Natural killer cell (primary cell): ENCODE measurements around the gene SEC22C. TPM values are rescaled to one million over a fixed set of nuclear protein-coding genes. Genes with fewer than 3 reads are reported as not detected.
A peak's percentile ranks its signal among the peaks of the same experiment; 100 is the strongest.
"Not testable (repeated sequence)": the region's sequence is repeated elsewhere in the genome, so short reads cannot be mapped to it uniquely, and the experiment has no call there.

Experiments
- ATAC-seq, 3 donors: fragments of 150-1000 bp in 2 of 3; fragments of 200-7000 bp in 1 of 3; cut with Tn5 transposase; 1 replicate in 1 of 3; 2 replicates in 2 of 3; pipeline ENCODE4 v1.10.0; 2021; ENCODE audit warnings: mild to moderate bottlenecking in 2 of 3, moderate library complexity in 2 of 3
- DNase-seq, 2 donors: peaks; one replicate each; pipeline versions ENCODE4 v3.0.0 to v3.0.0-alpha.2; 2013 to 2021; ENCODE audit warnings: mixed read lengths in 1 of 2
- H3K27ac ChIP-seq: one replicate; pipeline ENCODE4 v1.5.1; 2013; ENCODE audit warnings: mild to moderate bottlenecking, low read length
- H3K27me3 ChIP-seq: one replicate; pipeline ENCODE4 v1.6.1; 2013; ENCODE audit warnings: low read length; ENCODE audit not compliant: control insufficient read depth, insufficient read depth
- H3K36me3 ChIP-seq: one replicate; pipeline ENCODE4 v1.6.1; 2013; ENCODE audit warnings: low read length; ENCODE audit not compliant: control insufficient read depth, insufficient read depth
- H3K4me1 ChIP-seq: one replicate; pipeline ENCODE4 v1.6.1; 2013; ENCODE audit warnings: low read length; ENCODE audit not compliant: control insufficient read depth, insufficient read depth
- H3K4me3 ChIP-seq: one replicate; pipeline ENCODE4 v1.5.1; 2013; ENCODE audit warnings: low read length
- H3K9me3 ChIP-seq: one replicate; pipeline ENCODE4 v1.6.1; 2013; ENCODE audit warnings: low read length; ENCODE audit not compliant: control insufficient read depth, insufficient read depth
- H3K27ac Mint-ChIP-seq, 2 donors: one replicate each; pipeline ENCODE4 v1.8.0; 2022; ENCODE audit warnings: mild to moderate bottlenecking in 2 of 2, mixed read lengths in 2 of 2, moderate library complexity in 1 of 2
- H3K27me3 Mint-ChIP-seq, 2 donors: one replicate each; pipeline ENCODE4 v1.8.0; 2022; ENCODE audit warnings: low read depth in 2 of 2, mixed read lengths in 2 of 2
- H3K36me3 Mint-ChIP-seq: one replicate; pipeline ENCODE4 v1.8.0; 2022; ENCODE audit warnings: mixed read lengths
- H3K4me1 Mint-ChIP-seq, 2 donors: one replicate each; pipeline ENCODE4 v1.8.0; 2022; ENCODE audit warnings: mixed read lengths in 2 of 2
- H3K4me3 Mint-ChIP-seq: one replicate; pipeline ENCODE4 v1.8.0; 2022; ENCODE audit warnings: mild to moderate bottlenecking, moderate library complexity, mixed read lengths
- H3K9me3 Mint-ChIP-seq, 2 donors: one replicate each; pipeline ENCODE4 v1.8.0; 2022; ENCODE audit warnings: mixed read lengths in 2 of 2
- CTCF ChIP-seq: fragments of 200-600 bp; IDR thresholded peaks from one replicate; pipeline ENCODE4 v1.8.0; 2022; ENCODE audit warnings: antibody characterized with exemption
- WGBS: methylation state at CpG from one replicate; pipeline ENCODE4 v1.1.7; 2013; ENCODE audit warnings: missing lambda C conversion rate; ENCODE audit not compliant: insufficient coverage; 5-methylcytosine and 5-hydroxymethylcytosine counted together
- intact Hi-C: fragments of 100-400 bp; cut with micrococcal nuclease; formaldehyde crosslinking; loops from one replicate; pipeline ENCODE4 v1.14.2; 2022
- total RNA-seq, 4 donors: library from RNA; stranded (reverse); fragments of 120-200 nt in 1 of 4; gene quantifications; one replicate each; pipeline versions ENCODE4 v1.2.3 to v1.2.4, GENCODE V29; 2013 to 2022

SEC22C gene
- total RNA-seq, 3 donors from 2014 or later (not counting 1 experiment from before 2014, with no cell fraction given): 51.3 to 60.4 (median 55.9) TPM

DNA sequence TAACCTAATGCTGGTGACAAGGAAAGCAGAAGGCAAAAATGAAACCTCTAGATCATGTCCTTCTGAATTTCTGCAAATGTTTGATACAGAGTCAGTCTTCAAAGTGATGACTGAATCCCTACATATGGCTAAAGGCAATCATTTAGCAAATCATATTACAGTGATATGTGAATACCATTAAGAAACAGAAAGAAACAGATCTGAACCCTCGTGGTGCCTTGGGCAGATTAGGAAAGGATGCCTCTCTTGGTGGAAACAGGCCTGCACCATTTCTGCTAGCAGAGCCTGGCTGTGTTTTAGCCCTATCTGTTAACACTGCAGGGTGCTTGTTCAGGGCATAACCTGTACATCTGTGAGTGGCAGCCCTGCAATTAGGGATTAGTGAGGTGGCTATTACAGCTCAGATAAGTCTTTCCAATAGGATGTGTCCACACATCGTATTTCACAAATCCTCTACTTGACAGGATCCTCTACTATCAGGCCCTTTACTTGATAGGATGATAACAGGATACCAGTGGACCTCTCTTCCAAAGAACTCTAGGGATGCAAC is 12.1 kb downstream of the SEC22C start:
- peaks cover 4 to 22% of the 10 kb centered on the region in 2 donors for H3K4me1 Mint-ChIP-seq
- no peaks in the 10 kb centered on the region for H3K27me3 Mint-ChIP-seq
- intact Hi-C loops: no loop called here
- no peak overlapping the region for H3K4me3 Mint-ChIP-seq
- H3K4me1 ChIP-seq: no peaks in the 10 kb centered on the region
- H3K36me3 ChIP-seq: peaks cover 30% of the 10 kb centered on the region
- H3K27ac ChIP-seq: no peak overlapping the region
- no peak for ATAC-seq
- TF ChIP-seq CTCF: no peak
- 94% methylated on average over 2 of the region's 2 CpGs for WGBS
- H3K9me3 Mint-ChIP-seq: peaks cover 2 to 6% of the 10 kb centered on the region in 2 donors
- H3K9me3 ChIP-seq: peaks cover 5% of the 10 kb centered on the region
- DNase-seq: no peak
- peaks cover 21% of the 10 kb centered on the region for H3K36me3 Mint-ChIP-seq
- H3K27ac Mint-ChIP-seq: peak overlapping the region in 1 of 2 donors; percentile 30
- no peak overlapping the region for H3K4me3 ChIP-seq
- no peaks in the 10 kb centered on the region for H3K27me3 ChIP-seq

- Mint-ChIP-seq H3K36me3 (peaks cover 33% of the 10 kb centered on the region), H3K9me3 (no peaks in the 10 kb centered on the region), H3K4me1 (peaks cover 0 to 12% of the 10 kb centered on the region in 2 donors), H3K27ac (no peak overlapping the region), H3K27me3 (no peaks in the 10 kb centered on the region), H3K4me3 (no peak overlapping the region)
- intact Hi-C loops: no loop called here
- Histone ChIP-seq H3K27ac (no peak overlapping the region), H3K36me3 (peaks cover 69% of the 10 kb centered on the region), H3K4me1 (no peaks in the 10 kb centered on the region), H3K27me3 (no peaks in the 10 kb centered on the region), H3K4me3 (no peak overlapping the region), H3K9me3 (no peaks in the 10 kb centered on the region)
- DNase-seq (no peak), ATAC-seq (no peak)
- WGBS: 92% methylated on average over 3 of the region's 3 CpGs
- no peak for TF ChIP-seq CTCF
These were observed 19.5 kb downstream of the SEC22C start for GRCh38 chr3:42562047-42562907.

DNA sequence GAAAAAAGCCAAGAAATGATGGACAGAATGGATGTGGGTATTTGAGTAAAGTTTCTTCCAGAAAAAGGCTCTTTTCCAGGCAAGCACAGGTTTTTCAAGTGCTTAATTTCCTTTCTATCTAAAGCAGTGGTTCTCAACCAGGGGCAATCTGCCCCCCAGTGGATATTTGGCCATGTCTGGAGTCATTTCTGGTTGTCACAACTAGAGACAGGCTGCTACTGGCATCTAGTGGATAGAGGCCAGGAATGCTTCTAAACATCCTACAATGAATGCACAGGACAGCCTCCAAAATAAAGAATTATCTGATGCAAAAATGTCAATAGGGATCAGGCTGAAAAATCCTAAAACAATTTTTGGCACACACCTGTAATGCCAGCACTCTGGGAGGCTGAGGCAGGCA is 23.9 kb downstream of the SEC22C start:
- DNase-seq: peak in 1 of 2 donors; percentile 70
- H3K27ac Mint-ChIP-seq: no peak overlapping the region

DNA sequence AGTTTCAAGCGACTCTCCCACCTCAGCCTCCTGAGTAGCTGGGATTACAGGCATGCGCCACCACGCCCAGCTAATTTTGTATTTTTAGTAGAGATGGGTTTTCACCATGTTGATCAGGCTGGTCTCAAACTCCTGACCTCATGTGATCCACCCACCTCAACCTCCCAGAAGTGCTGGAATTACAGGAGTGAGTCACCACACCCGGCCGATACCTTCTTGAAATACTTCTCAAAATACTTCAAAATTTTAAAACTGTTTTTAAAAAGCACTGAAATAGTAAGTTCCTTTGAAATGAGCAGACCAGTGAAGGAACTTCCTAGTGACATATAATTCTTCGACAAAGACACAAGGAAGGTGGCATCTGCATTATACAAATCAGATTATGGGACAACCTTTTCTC is 24.9 kb downstream of the SEC22C start:
- H3K9me3 ChIP-seq, H3K27ac ChIP-seq, ATAC-seq, H3K27me3 Mint-ChIP-seq, H3K4me3 Mint-ChIP-seq, H3K27me3 ChIP-seq, H3K4me3 ChIP-seq, H3K9me3 Mint-ChIP-seq, DNase-seq, intact Hi-C loops: not testable (repeated sequence)
- H3K36me3 ChIP-seq: peaks cover 62% of the 10 kb centered on the region
- WGBS: 83% methylated on average over 4 of the region's 6 CpGs
- Mint-ChIP-seq H3K4me1 (peaks cover 13 to 14% of the 10 kb centered on the region in 2 donors), H3K36me3 (peaks cover 18% of the 10 kb centered on the region), H3K27ac (peak overlapping the region; percentile 23 to 47)
- peaks cover 14% of the 10 kb centered on the region for H3K4me1 ChIP-seq

More for the DNA sequence above, 23.9 kb downstream of the SEC22C start:
- Mint-ChIP-seq H3K27me3 (no peaks in the 10 kb centered on the region), H3K9me3 (no peaks in the 10 kb centered on the region), H3K4me3 (no peak overlapping the region), H3K4me1 (peaks cover 13 to 14% of the 10 kb centered on the region in 2 donors), H3K36me3 (peaks cover 16% of the 10 kb centered on the region)
- Histone ChIP-seq H3K4me3 (no peak overlapping the region), H3K27me3 (no peaks in the 10 kb centered on the region), H3K27ac (no peak overlapping the region), H3K36me3 (peaks cover 61% of the 10 kb centered on the region), H3K9me3 (no peaks in the 10 kb centered on the region), H3K4me1 (peaks cover 14% of the 10 kb centered on the region)
- intact Hi-C loops: no loop called here
- no peak for TF ChIP-seq CTCF
- ATAC-seq: no peak
